IMR-90 (cell line): ENCODE measurements around the gene MORC2. TPM values are rescaled to one million over a fixed set of nuclear protein-coding genes. Genes with fewer than 3 reads are reported as not detected.

ENCODE experiments used
- ATAC-seq: fragments of 200-7000 bp; cut with Tn5 transposase; 2 replicates; pipeline ENCODE4 v1.9.1; 2020; ENCODE audit warnings: low read depth, mild to moderate bottlenecking, moderate library complexity
- BruUV-seq: library from RNA; stranded (reverse); fragments of 400-500 nt; replicated peaks from 2 replicates; lab custom pipeline; 2021; lab: Mats Ljungman, UMichigan
- CTCF ChIA-PET: fragments of 300-600 bp; formaldehyde crosslinking; extraction: SDS; loops from one replicate; lab custom pipeline; 2021; ENCODE audit warnings: antibody characterized with exemption; lab: Yijun Ruan, JAX
- POLR2A ChIA-PET: fragments of 300-600 bp; sonication (Branson Sonifier 250); formaldehyde crosslinking; loops from one replicate; lab custom pipeline; 2022; ENCODE audit warnings: antibody characterized with exemption; ENCODE audit not compliant: unreplicated experiment; lab: Charles Lee
- DNase-seq: peaks from one replicate; pipeline ENCODE4 v3.0.0; 2013
- H2AFZ ChIP-seq: replicated peaks from 2 replicates; pipeline ENCODE3; 2013; ENCODE audit warnings: low read length, mild to moderate bottlenecking; ENCODE audit not compliant: poor library complexity
- H2AK5ac ChIP-seq: 2 replicates; pipeline ENCODE4 v1.6.1; 2013; ENCODE audit warnings: low read depth, low read length, inconsistent platforms
- H2AK9ac ChIP-seq: replicated peaks from 2 replicates; pipeline ENCODE3; 2013; ENCODE audit warnings: mild to moderate bottlenecking, low read depth, low read length, moderate library complexity; ENCODE audit not compliant: poor library complexity
- H2BK120ac ChIP-seq: 2 replicates; pipeline ENCODE4 v1.6.1; 2013; ENCODE audit warnings: low read depth, low read length, inconsistent platforms
- H2BK15ac ChIP-seq: 3 replicates; pipeline ENCODE4 v1.6.1; 2013; ENCODE audit warnings: low read depth, low read length, inconsistent platforms
- H2BK20ac ChIP-seq: 2 replicates; pipeline ENCODE4 v1.6.1; 2013; ENCODE audit warnings: low read depth, mild to moderate bottlenecking, inconsistent platforms, low read length, moderate library complexity
- H2BK5ac ChIP-seq: 2 replicates; pipeline ENCODE4 v1.6.1; 2013; ENCODE audit warnings: mild to moderate bottlenecking, low read depth, low read length, inconsistent platforms; ENCODE audit not compliant: poor library complexity, severe bottlenecking
- H3K14ac ChIP-seq: replicated peaks from 2 replicates; pipeline ENCODE4 v1.6.1; 2013; ENCODE audit warnings: low read depth, low read length, inconsistent platforms
- H3K18ac ChIP-seq: 2 replicates; pipeline ENCODE4 v1.6.1; 2013; ENCODE audit warnings: low read depth, low read length, control low read depth
- H3K23ac ChIP-seq: 2 replicates; pipeline ENCODE4 v1.6.1; 2013; ENCODE audit warnings: low read depth, low read length, inconsistent platforms
- H3K27ac ChIP-seq: 2 replicates; pipeline ENCODE4 v1.5.1; 2013; ENCODE audit warnings: mild to moderate bottlenecking, control low read depth, low read length; ENCODE audit not compliant: insufficient read depth
- H3K27me3 ChIP-seq: 2 replicates; pipeline ENCODE4 v1.6.1; 2013; ENCODE audit warnings: low read length; ENCODE audit not compliant: control insufficient read depth, insufficient read depth
- H3K36me3 ChIP-seq: 2 replicates; pipeline ENCODE4 v1.6.1; 2013; ENCODE audit warnings: low read length, mixed read lengths; ENCODE audit not compliant: control insufficient read depth, insufficient read depth
- H3K4ac ChIP-seq: 2 replicates; pipeline ENCODE4 v1.6.1; 2013; ENCODE audit warnings: low read depth, low read length, inconsistent platforms
- H3K4me1 ChIP-seq: 2 replicates; pipeline ENCODE4 v1.6.1; 2013; ENCODE audit warnings: low read length, mixed read lengths; ENCODE audit not compliant: control insufficient read depth, insufficient read depth
- H3K4me2 ChIP-seq: 2 replicates; pipeline ENCODE4 v1.6.1; 2013; ENCODE audit warnings: low read depth, mild to moderate bottlenecking, control low read depth, low read length, moderate library complexity
- H3K4me3 ChIP-seq: 2 replicates; pipeline ENCODE4 v1.5.1; 2013; ENCODE audit warnings: low read depth, mild to moderate bottlenecking, control low read depth, low read length, moderate library complexity; ENCODE audit not compliant: insufficient read depth
- H3K56ac ChIP-seq: 2 replicates; pipeline ENCODE4 v1.6.1; 2013; ENCODE audit warnings: low read length, inconsistent platforms; ENCODE audit not compliant: insufficient read depth; ENCODE audit errors: extremely low read depth
- H3K79me1 ChIP-seq, 2 experiments: 2 replicates each; pipeline ENCODE4 v1.6.1; 2013; ENCODE audit warnings: low read length in 2 of 2, inconsistent platforms in 1 of 2, low read depth in 1 of 2
- H3K9ac ChIP-seq: 2 replicates; pipeline ENCODE4 v1.6.1; 2013; ENCODE audit warnings: low read depth, low read length, control low read depth
- H3K9me1 ChIP-seq: 2 replicates; pipeline ENCODE4 v1.6.1; 2013; ENCODE audit warnings: low read length, inconsistent platforms; ENCODE audit not compliant: insufficient read depth
- H3K9me3 ChIP-seq: 2 replicates; pipeline ENCODE4 v1.6.1; 2013; ENCODE audit warnings: low read length; ENCODE audit not compliant: control insufficient read depth, insufficient read depth
- H4K20me1 ChIP-seq: 2 replicates; pipeline ENCODE4 v1.6.1; 2013; ENCODE audit warnings: low read length, inconsistent platforms; ENCODE audit not compliant: insufficient read depth
- H4K5ac ChIP-seq: 2 replicates; pipeline ENCODE4 v1.6.1; 2013; ENCODE audit warnings: mild to moderate bottlenecking, low read depth, low read length, control low read depth
- H4K8ac ChIP-seq, 2 experiments: 2 replicates each; pipeline ENCODE4 v1.6.1; 2013; ENCODE audit warnings: low read depth in 2 of 2, low read length in 2 of 2, control low read depth in 1 of 2, inconsistent platforms in 1 of 2
- H4K91ac ChIP-seq: 2 replicates; pipeline ENCODE4 v1.6.1; 2013; ENCODE audit warnings: low read depth, low read length, inconsistent platforms; ENCODE audit not compliant: insufficient read depth
- CHD1 ChIP-seq: IDR thresholded peaks from 2 replicates; pipeline ENCODE4 v1.6.1; 2012; ENCODE audit warnings: low read depth, low read length, improper control_type of control experiment
- MAZ ChIP-seq: IDR thresholded peaks from 2 replicates; pipeline ENCODE4 v1.6.1; 2012; ENCODE audit warnings: low read depth, mild to moderate bottlenecking, low read length, improper control_type of control experiment, moderate library complexity, borderline replicate concordance
- RAD21 ChIP-seq: IDR thresholded peaks from 2 replicates; pipeline ENCODE4 v1.6.1; 2012; ENCODE audit warnings: low read length, improper control_type of control experiment
- RFX5 ChIP-seq: IDR thresholded peaks from 2 replicates; pipeline ENCODE4 v1.8.0; 2012; ENCODE audit warnings: low read depth, mild to moderate bottlenecking, low read length, moderate library complexity
- SMC3 ChIP-seq: fragments of 150-350 bp; IDR thresholded peaks from 2 replicates; pipeline ENCODE4 v1.6.1; 2016; ENCODE audit warnings: low read depth, mild to moderate bottlenecking, antibody characterized with exemption, low read length, moderate library complexity
- WGBS, 2 experiments: methylation state at CpG; one replicate each; pipeline versions ENCODE4 v1.1.5 to v1.1.7; 2013; ENCODE audit warnings: missing lambda C conversion rate in 2 of 2; ENCODE audit not compliant: insufficient read length in 1 of 2; ENCODE audit errors: extremely low coverage in 2 of 2; 5-methylcytosine and 5-hydroxymethylcytosine counted together
- dilution Hi-C: fragments of 300-500 bp; cut with HindIII; formaldehyde crosslinking; loops from one replicate; pipeline ENCODE4 v1.14.3; 2018; ENCODE audit warnings: low sequenced_read_pairs; ENCODE audit not compliant: unreplicated experiment
- in situ Hi-C: fragments of 300-500 bp; cut with MboI; formaldehyde crosslinking; loops from 3 replicates; pipeline ENCODE4 v1.14.3; 2019; ENCODE audit warnings: low sequenced_read_pairs, inconsistent platforms, mixed read lengths
- intact Hi-C: fragments of 100-400 bp; cut with micrococcal nuclease; formaldehyde crosslinking; loops from 2 replicates; pipeline ENCODE4 v1.10.0; 2022
- polyA plus RNA-seq, 3 experiments: library from polyadenylated mRNA; depleted of rRNA; stranded (reverse); fragments of >200 nt; gene quantifications; 2 replicates each; pipeline ENCODE4 v1.2.3, GENCODE V29; 2012; ENCODE audit warnings: low replicate concordance in 1 of 3
- total RNA-seq: library from RNA; depleted of rRNA; stranded (reverse); fragments of >200 nt; gene quantifications from 2 replicates; pipeline ENCODE4 v1.2.3, GENCODE V29; 2012

The MORC2 gene
- total and polyA plus RNA-seq, 2 of the 4 experiments (the other 2 are of a cell fraction), result 15.8 to 24.7 TPM

DNA sequence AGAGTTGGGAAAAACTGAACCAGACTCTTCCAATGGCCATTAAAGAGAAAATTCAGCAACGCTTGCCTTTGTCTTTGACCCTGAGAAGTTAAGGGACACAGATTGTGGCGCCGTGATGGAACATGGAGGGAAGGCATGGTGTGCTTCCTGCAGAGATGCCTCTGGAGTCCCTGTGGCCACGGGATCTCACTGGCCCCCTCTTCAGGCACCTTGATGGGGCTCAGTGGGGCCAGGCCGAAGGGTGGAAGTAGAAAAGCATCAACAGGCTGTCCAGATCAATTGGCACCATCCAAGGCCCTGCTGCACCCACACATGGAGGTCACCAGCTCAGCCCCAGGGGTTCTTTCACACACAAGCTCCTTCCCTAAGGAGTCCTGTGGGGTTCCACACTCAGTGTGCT, 42.9 kb downstream of the MORC2 start:
- WGBS, 2 experiments, result no CpG with 5 or more reads among the region's 5 CpGs
- no peak overlapping the region for H3K27ac ChIP-seq
- H3K56ac ChIP-seq, result no peak overlapping the region
- H4K5ac ChIP-seq, result no peak overlapping the region
- dilution Hi-C loops (no loop called here), in situ Hi-C loops (loop anchor here (10.0 kb wide), 1 partner anchor 291 kb away; the partner anchor contains the start of gene SLC35E4), intact Hi-C loops (no loop called here)
- H3K36me3 ChIP-seq, result peaks cover 47% of the 10 kb centered on the region
- H2AFZ ChIP-seq, result no peak overlapping the region
- H3K4me2 ChIP-seq, result no peak overlapping the region
- H2BK5ac ChIP-seq, result no peak overlapping the region
- H3K9me3 ChIP-seq, result no peaks in the 10 kb centered on the region
- BruUV-seq, result no TSS peak
- DNase-seq (no peak), ATAC-seq (no peak)
- H2AK5ac ChIP-seq, result no peak overlapping the region
- no peaks in the 10 kb centered on the region for H3K27me3 ChIP-seq
- H2BK120ac ChIP-seq, result no peak overlapping the region
- ChIA-PET POLR2A (no interaction called here), CTCF (no interaction called here)
- H4K20me1 ChIP-seq, result peaks cover 5% of the 10 kb centered on the region; the same call in 1 of the 2 replicates
- H3K79me1 ChIP-seq, result no peaks in the 10 kb centered on the region; a peak in 1 of 4 replicates
- TF ChIP-seq SMC3 (no peak), CHD1 (no peak), MAZ (no peak), RFX5 (no peak), RAD21 (no peak)
- H3K23ac ChIP-seq, result no peak overlapping the region
- no peak overlapping the region for H3K4me3 ChIP-seq
- H2BK15ac ChIP-seq, result no peak overlapping the region
- H3K4me1 ChIP-seq, result no peaks in the 10 kb centered on the region; the same call in 1 of the 2 replicates
- H4K91ac ChIP-seq, result no peak overlapping the region
- H3K4ac ChIP-seq, result no peak overlapping the region
- H3K9ac ChIP-seq, result no peak overlapping the region
- no peak overlapping the region for H2BK20ac ChIP-seq
- H3K9me1 ChIP-seq, result no peaks in the 10 kb centered on the region; the same call in 1 of the 2 replicates
- H3K18ac ChIP-seq, result no peak overlapping the region
- H3K14ac ChIP-seq, result no peak overlapping the region
- peak overlapping the region; percentile 37 for H2AK9ac ChIP-seq
- no peak overlapping the region for H4K8ac ChIP-seq
